Measurements from ENCODE around the gene NINL. TPM values are rescaled to one million over a fixed set of nuclear protein-coding genes. Genes with fewer than 3 reads are reported as not detected.
"Not testable (repeated sequence)": the region's sequence is repeated elsewhere in the genome, so short reads cannot be mapped to it uniquely, and the experiment has no call there.

Gene NINL
- total RNA-seq, 1 donor from 2014 or later = 10.7 TPM

GRCh38 chr20:25514195-25514594 is 71.1 kb downstream of the NINL start:
- intact Hi-C loops (cut with DNase I) = no loop called here
- DNase-seq = no peak
- no peak for ATAC-seq (ENCODE audit: poor library complexity)

GRCh38 chr20:25512709-25513108 is 72.6 kb downstream of the NINL start:
- DNase-seq (no peak), ATAC-seq (ENCODE audit: poor library complexity) (no peak)
- intact Hi-C loops (cut with DNase I) = no loop called here

GRCh38 chr20:25511183-25511582 is 74.1 kb downstream of the NINL start:
- ATAC-seq (ENCODE audit: poor library complexity) (no peak), DNase-seq (no peak)
- intact Hi-C loops (cut with DNase I) = no loop called here

GRCh38 chr20:25510721-25511120 is 74.6 kb downstream of the NINL start:
- ATAC-seq (ENCODE audit: poor library complexity) (no peak), DNase-seq (no peak)
- intact Hi-C loops (cut with DNase I) = no loop called here

- no peak for DNase-seq
- intact Hi-C loops (cut with DNase I) = no loop called here
- no peak for ATAC-seq (ENCODE audit: poor library complexity)
Measured at GRCh38 chr20:25510202-25510601, 75.1 kb downstream of the NINL start.

GRCh38 chr20:25509084-25509483 is 76.2 kb downstream of the NINL start:
- DNase-seq = no peak
- no peak for ATAC-seq (ENCODE audit: poor library complexity)
- intact Hi-C loops (cut with DNase I) = no loop called here

GRCh38 chr20:25508083-25508770 is 77.1 kb downstream of the NINL start:
- DNase-seq (no peak), ATAC-seq (ENCODE audit: poor library complexity) (peak; percentile 49)
- intact Hi-C loops (cut with DNase I) = no loop called here

- ATAC-seq (ENCODE audit: poor library complexity) = peak; percentile 21
- intact Hi-C loops (cut with DNase I) = no loop called here
- DNase-seq = no peak
Measured at GRCh38 chr20:25507385-25508082, 77.8 kb downstream of the NINL start.

GRCh38 chr20:25504366-25505135 is 80.8 kb downstream of the NINL start:
- intact Hi-C loops (cut with DNase I) = no loop called here
- DNase-seq = no peak
- ATAC-seq (ENCODE audit: poor library complexity) = no peak

- intact Hi-C loops (cut with DNase I) = no loop called here
- DNase-seq (no peak), ATAC-seq (ENCODE audit: poor library complexity) (no peak)
Measured at GRCh38 chr20:25503936-25504335, 81.4 kb downstream of the NINL start.

GRCh38 chr20:25503051-25503639 is 82.2 kb downstream of the NINL start:
- intact Hi-C loops (cut with DNase I); ATAC-seq (ENCODE audit: poor library complexity); DNase-seq: not testable (repeated sequence)

GRCh38 chr20:25500880-25501351 is 84.4 kb downstream of the NINL start:
- ATAC-seq (ENCODE audit: poor library complexity) = no peak

GRCh38 chr20:25499855-25500434 is 85.4 kb downstream of the NINL start:
- DNase-seq = no peak
- ATAC-seq (ENCODE audit: poor library complexity) = no peak
- intact Hi-C loops (cut with DNase I) = no loop called here

More at GRCh38 chr20:25500880-25501351, 84.4 kb downstream of the NINL start:
- DNase-seq = no peak
- intact Hi-C loops (cut with DNase I) = no loop called here

- DNase-seq = no peak
- no peak for ATAC-seq (ENCODE audit: poor library complexity)
- intact Hi-C loops (cut with DNase I) = no loop called here
Measured at GRCh38 chr20:25499031-25499430, 86.3 kb downstream of the NINL start.

- ATAC-seq (ENCODE audit: poor library complexity) = no peak
- intact Hi-C loops (cut with DNase I) = no loop called here
- DNase-seq = no peak
Measured at GRCh38 chr20:25498280-25498606, 87.1 kb downstream of the NINL start.

GRCh38 chr20:25497586-25498279 is 87.6 kb downstream of the NINL start:
- no peak for ATAC-seq (ENCODE audit: poor library complexity)
- no peak for DNase-seq
- intact Hi-C loops (cut with DNase I) = no loop called here

- intact Hi-C loops (cut with DNase I) = no loop called here
- ATAC-seq (ENCODE audit: poor library complexity) (no peak), DNase-seq (no peak)
Measured at GRCh38 chr20:25496968-25497401, 88.3 kb downstream of the NINL start.

- DNase-seq = no peak
- no peak for ATAC-seq (ENCODE audit: poor library complexity)
- intact Hi-C loops (cut with DNase I) = no loop called here
Measured at GRCh38 chr20:25496165-25496967, 89.0 kb downstream of the NINL start.

Data from Right ventricle myocardium superior (tissue), 1 donor.